ENCODE data around the gene HOTAIR.

The HOTAIR gene

GRCh38 chr12:53988541-53989226 lies 13.9 kb upstream of the HOTAIR start:
- CTCF ChIA-PET = interaction anchor here (1.0 to 5.6 kb wide), 12 partner anchors 9 to 368 kb away, joined by 3 to 44 read pairs (median 4); no protein-coding TSS in a partner anchor
- no peak for TF ChIP-seq BHLHE40 (IDR thresholded peaks at IDR 0.05; ENCODE audit: borderline replicate concordance)
- no peak for TF ChIP-seq NFRKB (IDR thresholded peaks at IDR 0.05)
- no peak for TF ChIP-seq HDGF (IDR thresholded peaks at IDR 0.05; ENCODE audit: borderline replicate concordance)
- TF ChIP-seq ARNT (IDR thresholded peaks at IDR 0.05) = no peak
- TF ChIP-seq SUZ12 (IDR thresholded peaks at IDR 0.05) = no peak
- no peak for TF ChIP-seq ZNF384 (IDR thresholded peaks at IDR 0.05)
- no peak for TF ChIP-seq CTBP1 (IDR thresholded peaks at IDR 0.05; ENCODE audit: borderline replicate concordance)
- TF ChIP-seq SP1 (IDR thresholded peaks at IDR 0.05) = no peak
- TF ChIP-seq, protein P1, sequence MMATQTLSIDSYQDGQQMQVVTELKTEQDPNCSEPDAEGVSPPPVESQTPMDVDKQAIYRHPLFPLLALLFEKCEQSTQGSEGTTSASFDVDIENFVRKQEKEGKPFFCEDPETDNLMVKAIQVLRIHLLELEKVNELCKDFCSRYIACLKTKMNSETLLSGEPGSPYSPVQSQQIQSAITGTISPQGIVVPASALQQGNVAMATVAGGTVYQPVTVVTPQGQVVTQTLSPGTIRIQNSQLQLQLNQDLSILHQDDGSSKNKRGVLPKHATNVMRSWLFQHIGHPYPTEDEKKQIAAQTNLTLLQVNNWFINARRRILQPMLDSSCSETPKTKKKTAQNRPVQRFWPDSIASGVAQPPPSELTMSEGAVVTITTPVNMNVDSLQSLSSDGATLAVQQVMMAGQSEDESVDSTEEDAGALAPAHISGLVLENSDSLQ (IDR thresholded peaks at IDR 0.05) = no peak
- TF ChIP-seq FOXA1 (IDR thresholded peaks at IDR 0.05) = no peak
- no peak for TF ChIP-seq ELF4 (IDR thresholded peaks at IDR 0.05)
- TF ChIP-seq TARDBP (IDR thresholded peaks at IDR 0.05) = no peak
- TF ChIP-seq L3MBTL2 (conservative IDR thresholded peaks at IDR 0.05) = no peak
- no peak for TF ChIP-seq FOXM1 (IDR thresholded peaks at IDR 0.05; ENCODE audit: borderline replicate concordance)
- no peak for TF ChIP-seq LEF1 (IDR thresholded peaks at IDR 0.05; ENCODE audit: borderline replicate concordance)
- TF ChIP-seq FOXK2 (IDR thresholded peaks at IDR 0.05) = no peak
- POLR2A ChIA-PET = interaction anchor here (0.6 to 4.9 kb wide), 6 partner anchors 10 to 228 kb away, joined by 3 to 69 read pairs (median 3); partner anchors contain the start of gene HOXC9
- DNase-seq (ENCODE audit: extremely low spot score) = no peak

- TF ChIP-seq FOXK2 (IDR thresholded peaks at IDR 0.05) = no peak
- TF ChIP-seq BHLHE40 (IDR thresholded peaks at IDR 0.05; ENCODE audit: borderline replicate concordance) = no peak
- no peak for TF ChIP-seq NFRKB (IDR thresholded peaks at IDR 0.05)
- TF ChIP-seq HDGF (IDR thresholded peaks at IDR 0.05; ENCODE audit: borderline replicate concordance) = no peak
- TF ChIP-seq SP1 (IDR thresholded peaks at IDR 0.05) = no peak
- TF ChIP-seq, protein P1 (IDR thresholded peaks at IDR 0.05) = no peak
- TF ChIP-seq ZNF384 (IDR thresholded peaks at IDR 0.05) = no peak
- no peak for DNase-seq (ENCODE audit: extremely low spot score)
- ChIA-PET POLR2A (interaction anchor here (0.6 to 4.9 kb wide), 8 partner anchors 11 to 311 kb away, joined by 3 to 69 read pairs (median 3); partner anchors contain the start of genes HOXC8 and HOXC9), CTCF (interaction anchor here (0.6 to 5.6 kb wide), 15 partner anchors 10 to 369 kb away, joined by 3 to 44 read pairs (median 4); partner anchors contain the start of gene HOXC13)
Observed at GRCh38 chr12:53987787-53988230, 13.1 kb upstream of the HOTAIR start.

DNA sequence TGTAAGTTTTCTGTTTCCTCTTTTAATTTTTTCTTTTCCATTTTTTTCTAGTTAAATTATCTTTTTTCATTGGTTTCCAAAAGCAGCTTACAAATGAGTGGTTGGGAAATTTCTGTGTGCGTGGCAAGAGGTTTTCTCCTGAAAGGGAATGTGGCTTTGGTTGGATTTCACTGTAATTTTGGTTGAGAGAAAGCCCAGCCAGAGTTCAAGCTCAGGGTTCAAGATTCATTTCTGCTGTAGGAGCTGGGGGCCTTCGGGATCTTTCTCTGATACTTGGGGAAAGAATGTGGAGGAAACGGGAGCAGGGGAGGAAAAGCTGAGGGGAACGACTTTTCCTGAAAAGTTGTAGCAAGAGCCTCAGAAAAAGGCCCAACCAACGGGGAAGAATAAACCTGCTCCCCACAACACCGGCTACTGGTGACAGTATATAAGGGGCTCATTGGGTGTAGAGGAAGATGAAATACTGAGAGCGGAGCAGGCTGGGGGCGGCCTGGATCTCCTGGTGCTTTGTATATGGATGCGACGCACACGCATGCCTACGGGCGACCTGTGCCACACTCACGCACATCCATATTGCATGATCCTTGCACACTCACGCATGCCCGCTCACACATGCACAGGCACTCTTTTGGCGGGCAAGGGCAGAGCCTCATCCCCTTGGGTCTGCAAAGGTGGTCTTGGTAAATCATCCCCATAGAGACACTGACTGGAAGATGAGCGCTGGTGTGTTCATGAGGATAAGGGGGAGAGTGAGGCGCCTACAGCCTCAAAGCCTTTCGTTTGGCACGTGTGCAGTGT lies 12.1 kb upstream of the HOTAIR start:
- TF ChIP-seq NFRKB (IDR thresholded peaks at IDR 0.05) (no peak), CTBP1 (IDR thresholded peaks at IDR 0.05; ENCODE audit: borderline replicate concordance) (no peak), SUZ12 (IDR thresholded peaks at IDR 0.05) (no peak)
- ChIA-PET POLR2A (interaction anchor here (0.8 to 4.9 kb wide), 4 partner anchors 12 to 310 kb away, joined by 3 to 69 read pairs (median 4); partner anchors contain the start of genes HOXC5, HOXC8 and HOXC9), CTCF (interaction anchor here (1.0 to 5.6 kb wide), 7 partner anchors 12 to 228 kb away, joined by 3 to 44 read pairs (median 20); partner anchors contain the start of genes HOXC13 and HOXC9)
- DNase-seq (ENCODE audit: extremely low spot score) = no peak

- TF ChIP-seq NFRKB (IDR thresholded peaks at IDR 0.05) = no peak
- no peak; the same call in 1 of the 2 replicates for TF ChIP-seq L3MBTL2 (conservative IDR thresholded peaks at IDR 0.05)
- TF ChIP-seq SP1 (IDR thresholded peaks at IDR 0.05) = no peak
- TF ChIP-seq, protein P1 (IDR thresholded peaks at IDR 0.05) = no peak
- no peak for TF ChIP-seq ELF4 (IDR thresholded peaks at IDR 0.05)
- TF ChIP-seq SUZ12 (IDR thresholded peaks at IDR 0.05) = no peak
- TF ChIP-seq TARDBP (IDR thresholded peaks at IDR 0.05) = no peak
- TF ChIP-seq BHLHE40 (IDR thresholded peaks at IDR 0.05; ENCODE audit: borderline replicate concordance) = no peak
- TF ChIP-seq CTBP1 (IDR thresholded peaks at IDR 0.05; ENCODE audit: borderline replicate concordance) = peak; percentile 33; the same call in 1 of the 2 replicates
- CTCF ChIA-PET = interaction anchor here (0.5 to 5.6 kb wide), 12 partner anchors 12 to 241 kb away, joined by 3 to 44 read pairs (median 5); partner anchors contain the start of gene HOXC9
- POLR2A ChIA-PET = interaction anchor here (0.5 to 4.9 kb wide), 5 partner anchors 10 to 47 kb away, joined by 3 to 69 read pairs (median 3); partner anchors contain the start of genes HOXC5 and HOXC9
- no peak for DNase-seq (ENCODE audit: extremely low spot score)
Observed at GRCh38 chr12:53985994-53986685, 11.4 kb upstream of the HOTAIR start.

DNA sequence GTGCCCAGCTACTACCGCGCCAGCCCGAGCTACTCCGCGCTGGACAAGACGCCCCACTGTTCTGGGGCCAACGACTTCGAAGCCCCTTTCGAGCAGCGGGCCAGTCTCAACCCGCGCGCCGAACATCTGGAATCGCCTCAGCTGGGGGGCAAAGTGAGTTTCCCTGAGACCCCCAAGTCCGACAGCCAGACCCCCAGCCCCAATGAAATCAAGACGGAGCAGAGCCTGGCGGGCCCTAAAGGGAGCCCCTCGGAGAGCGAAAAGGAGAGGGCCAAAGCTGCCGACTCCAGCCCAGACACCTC lies 10.9 kb upstream of the HOTAIR start:
- POLR2A ChIA-PET = interaction anchor here (0.5 to 4.9 kb wide), 10 partner anchors 10 to 222 kb away, joined by 3 to 69 read pairs (median 4); partner anchors contain the start of genes HOXC5 and HOXC9
- CTCF ChIA-PET = interaction anchor here (0.6 to 5.6 kb wide), 12 partner anchors 13 to 230 kb away, joined by 3 to 44 read pairs (median 5); partner anchors contain the start of gene HOXC9
- no peak for DNase-seq (ENCODE audit: extremely low spot score)
- TF ChIP-seq SUZ12 (IDR thresholded peaks at IDR 0.05) (no peak), L3MBTL2 (conservative IDR thresholded peaks at IDR 0.05) (peak; percentile 64)

Data from HEK293T (cell line).